ENCODE results near the gene SLAIN2.

The SLAIN2 gene

DNA sequence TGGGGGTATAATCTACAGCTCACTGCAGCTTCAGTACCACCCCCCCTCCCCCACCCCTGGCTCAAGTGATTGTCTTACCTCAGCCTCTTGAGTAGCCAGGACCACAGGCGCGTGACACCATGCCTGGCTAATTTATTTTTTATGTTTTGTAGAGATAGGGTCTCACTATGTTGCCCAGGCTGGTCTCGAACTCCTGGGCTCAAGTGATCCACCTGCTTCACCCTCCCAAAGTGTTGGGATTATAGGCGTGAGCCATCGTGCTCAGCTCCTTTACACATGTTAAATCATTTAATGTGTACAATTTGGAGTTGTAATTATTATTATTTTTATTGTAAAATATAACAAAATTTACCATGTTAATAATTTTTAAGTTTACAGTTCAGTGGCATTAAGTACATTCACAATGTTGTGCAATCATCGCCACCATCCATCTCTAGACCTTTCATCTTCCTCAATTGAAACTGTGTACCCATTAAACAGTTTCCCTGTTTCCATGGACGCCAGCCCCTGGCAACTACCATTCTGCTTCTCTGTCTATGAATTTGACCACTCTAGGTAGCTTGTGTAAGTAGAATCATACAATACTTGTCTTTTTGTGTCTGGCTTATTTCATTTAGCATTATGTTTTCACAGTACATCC is 6.1 kb downstream of the SLAIN2 start:
- no peak for TF ChIP-seq CTCF (IDR thresholded peaks at IDR 0.05; ENCODE audit: unreplicated experiment in 3 of 3)
- Mint-ChIP-seq H3K27me3 (ENCODE audit: low read depth) (no peaks in the 10 kb centered on the region), H3K4me1 (peaks cover 52% of the 10 kb centered on the region), H3K27ac (no peak overlapping the region), H3K36me3 (ENCODE audit: low read depth) (peaks cover 13% of the 10 kb centered on the region), H3K9me3 (peaks cover 4% of the 10 kb centered on the region), H3K4me3 (no peak overlapping the region)

GRCh38 chr4:48350871-48351270 is 9.5 kb downstream of the SLAIN2 start:
- TF ChIP-seq CTCF (IDR thresholded peaks at IDR 0.05; ENCODE audit: unreplicated experiment in 3 of 3), result no peak
- H3K36me3 Mint-ChIP-seq (ENCODE audit: low read depth), result peaks cover 25% of the 10 kb centered on the region
- no peaks in the 10 kb centered on the region for H3K27me3 Mint-ChIP-seq (ENCODE audit: low read depth)
- H3K9me3 Mint-ChIP-seq, result peaks cover 7% of the 10 kb centered on the region
- H3K27ac Mint-ChIP-seq, result peak overlapping the region in 1 of 3 experiments; percentile 54
- no peak overlapping the region for H3K4me3 Mint-ChIP-seq
- peaks cover 31% of the 10 kb centered on the region for H3K4me1 Mint-ChIP-seq

DNA sequence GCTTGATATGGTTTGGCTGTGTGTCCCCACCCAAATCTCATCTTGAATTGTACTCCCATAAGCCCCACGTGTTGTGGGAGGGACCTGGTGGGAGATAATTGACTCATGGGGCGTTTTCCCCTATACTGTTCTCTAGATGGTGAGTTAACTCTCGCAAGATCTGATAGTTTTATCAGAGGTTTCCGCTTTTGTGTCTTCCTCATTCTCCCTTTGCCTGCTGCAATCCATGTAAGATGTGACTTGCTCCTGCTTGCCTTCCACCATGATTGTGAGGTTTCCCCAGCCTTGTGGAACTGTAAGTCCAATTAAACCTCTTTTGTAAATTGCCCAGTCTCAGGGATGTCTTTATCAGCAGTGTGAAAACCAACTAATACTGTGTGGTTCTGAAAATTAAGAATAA is 11.5 kb downstream of the SLAIN2 start:
- H3K27ac Mint-ChIP-seq, result no peak overlapping the region
- H3K4me3 Mint-ChIP-seq, result no peak overlapping the region
- H3K4me1 Mint-ChIP-seq, result peaks cover 21% of the 10 kb centered on the region
- H3K27me3 Mint-ChIP-seq (ENCODE audit: low read depth), result no peaks in the 10 kb centered on the region
- peaks cover 7% of the 10 kb centered on the region for H3K9me3 Mint-ChIP-seq
- H3K36me3 Mint-ChIP-seq (ENCODE audit: low read depth), result peaks cover 22% of the 10 kb centered on the region
- TF ChIP-seq CTCF (IDR thresholded peaks at IDR 0.05; ENCODE audit: unreplicated experiment in 3 of 3), result no peak

GRCh38 chr4:48356355-48356754 is 15.0 kb downstream of the SLAIN2 start:
- Mint-ChIP-seq H3K4me1 (peaks cover 15% of the 10 kb centered on the region), H3K9me3 (peaks cover 12% of the 10 kb centered on the region), H3K4me3 (no peak overlapping the region), H3K27me3 (ENCODE audit: low read depth) (no peaks in the 10 kb centered on the region), H3K36me3 (ENCODE audit: low read depth) (peaks cover 32% of the 10 kb centered on the region), H3K27ac (no peak overlapping the region)
- TF ChIP-seq CTCF (IDR thresholded peaks at IDR 0.05; ENCODE audit: unreplicated experiment in 3 of 3), result no peak

GRCh38 chr4:48360285-48361011 is 19.1 kb downstream of the SLAIN2 start:
- Mint-ChIP-seq H3K9me3 (peaks cover 7% of the 10 kb centered on the region), H3K27ac (peak overlapping the region; percentile 30 to 43 (median 40)), H3K4me1 (peaks cover 14% of the 10 kb centered on the region), H3K27me3 (ENCODE audit: low read depth) (no peaks in the 10 kb centered on the region), H3K36me3 (ENCODE audit: low read depth) (peaks cover 27% of the 10 kb centered on the region), H3K4me3 (no peak overlapping the region)
- no peak for TF ChIP-seq CTCF (IDR thresholded peaks at IDR 0.05; ENCODE audit: unreplicated experiment in 3 of 3)

GRCh38 chr4:48361012-48361400 is 19.7 kb downstream of the SLAIN2 start:
- Mint-ChIP-seq H3K9me3 (peaks cover 10% of the 10 kb centered on the region), H3K27me3 (ENCODE audit: low read depth) (no peaks in the 10 kb centered on the region), H3K4me3 (no peak overlapping the region), H3K36me3 (ENCODE audit: low read depth) (peaks cover 32% of the 10 kb centered on the region), H3K4me1 (peaks cover 14% of the 10 kb centered on the region), H3K27ac (peak overlapping the region; percentile 30 to 43 (median 40))
- no peak for TF ChIP-seq CTCF (IDR thresholded peaks at IDR 0.05; ENCODE audit: unreplicated experiment in 3 of 3)

All from nephron (organoid).